Endothelial cell of umbilical vein (primary cell): ENCODE results near the gene OSBPL5.

Experiments
- CTCF ChIP-seq, 2 donors: IDR thresholded peaks; 1 replicate in 1 of 2; 2 replicates in 1 of 2; pipeline ENCODE4 v1.5.1; 2011; ENCODE audit warnings: low read length in 2 of 2, mild to moderate bottlenecking in 2 of 2, moderate library complexity in 2 of 2, control low read depth in 1 of 2, inconsistent platforms in 1 of 2, low read depth in 1 of 2; ENCODE audit not compliant: insufficient read depth in 1 of 2; ENCODE audit errors: extremely low read depth in 1 of 2
- POLR2AphosphoS5 ChIP-seq: IDR thresholded peaks from 2 replicates; pipeline ENCODE4 v1.6.1; 2012; ENCODE audit warnings: low read depth, mild to moderate bottlenecking, control low read depth, low read length, moderate library complexity; ENCODE audit not compliant: insufficient read depth

DNA sequence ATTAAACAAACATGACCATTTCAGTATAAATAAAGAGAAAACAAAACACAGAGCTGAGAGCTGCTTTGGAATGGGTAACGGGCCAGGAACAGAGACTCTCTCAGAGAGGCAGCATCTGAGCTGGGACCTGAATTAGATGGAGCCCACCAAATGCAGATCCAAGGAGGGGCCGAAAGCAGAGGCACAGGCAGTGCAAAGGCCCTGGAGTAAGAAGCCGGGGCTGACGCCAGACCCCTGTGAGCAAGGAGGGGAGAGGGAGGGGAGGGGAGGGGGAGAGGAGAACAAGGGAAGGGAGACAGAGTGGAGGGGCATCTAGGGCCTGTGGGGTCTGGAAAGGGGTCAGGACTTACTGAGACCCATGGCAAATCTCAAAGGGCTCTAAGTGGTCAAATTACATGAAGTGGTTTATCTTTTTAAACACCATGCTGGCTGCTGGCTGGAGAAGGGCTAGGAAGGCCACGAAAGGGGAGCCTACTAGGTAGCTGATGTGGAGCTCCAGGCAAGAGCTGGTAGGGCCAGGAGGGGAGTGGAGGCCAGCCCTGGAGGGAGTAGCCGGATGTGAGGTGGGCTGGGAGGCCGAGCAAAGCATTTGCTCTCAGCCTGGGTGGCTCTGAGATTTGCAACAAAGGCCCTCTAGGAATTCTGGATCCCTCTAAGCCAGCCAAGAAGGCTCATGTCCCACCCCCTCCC is 3.2 kb downstream of the OSBPL5 start:
- TF ChIP-seq CTCF (IDR thresholded peaks at IDR 0.05; ENCODE audit: extremely low read depth in 1 of 2, insufficient read depth in 1 of 2, low read depth in 1 of 2, low read length in 2 of 2) (no peak), POLR2AphosphoS5 (no peak)
